Epithelial cell of esophagus (primary cell): ENCODE measurements around the gene THAP12.

Experiments used
- DNase-seq: peaks from one replicate; pipeline ENCODE4 v3.0.0; 2010; ENCODE audit warnings: low read depth
- H3K4me3 ChIP-seq: 2 replicates; pipeline ENCODE4 v1.5.1; 2011; ENCODE audit warnings: mild to moderate bottlenecking, low read length, control low read depth
- CTCF ChIP-seq: IDR thresholded peaks from 2 replicates; pipeline ENCODE4 v1.5.1; 2011; ENCODE audit warnings: low read depth, mild to moderate bottlenecking, low read length, control low read depth, inconsistent platforms; ENCODE audit not compliant: insufficient read depth; ENCODE audit errors: missing control alignments

THAP12 gene

GRCh38 chr11:76365038-76365679 lies 15.8 kb downstream of the THAP12 start:
- no peak overlapping the region for H3K4me3 ChIP-seq
- no peak for DNase-seq
- no peak for TF ChIP-seq CTCF

- no peak for TF ChIP-seq CTCF
- no peak for DNase-seq
Measured at GRCh38 chr11:76362716-76363115, 18.2 kb downstream of the THAP12 start.

GRCh38 chr11:76361776-76362175 lies 19.2 kb downstream of the THAP12 start:
- no peak for DNase-seq
- H3K4me3 ChIP-seq: no peak overlapping the region
- no peak for TF ChIP-seq CTCF

More at GRCh38 chr11:76362716-76363115, 18.2 kb downstream of the THAP12 start:
- H3K4me3 ChIP-seq: no peak overlapping the region

GRCh38 chr11:76361374-76361773 lies 19.6 kb downstream of the THAP12 start:
- H3K4me3 ChIP-seq: no peak overlapping the region
- no peak for DNase-seq
- no peak for TF ChIP-seq CTCF

- TF ChIP-seq CTCF: no peak
- no peak overlapping the region for H3K4me3 ChIP-seq
- no peak for DNase-seq
Measured at GRCh38 chr11:76355172-76355571, 25.8 kb downstream of the THAP12 start.

- no peak for TF ChIP-seq CTCF
- no peak for DNase-seq
- no peak overlapping the region for H3K4me3 ChIP-seq
Measured at GRCh38 chr11:76348348-76348747, 32.6 kb downstream of the THAP12 start.

- no peak overlapping the region for H3K4me3 ChIP-seq
- TF ChIP-seq CTCF: no peak
- DNase-seq: no peak
Measured at GRCh38 chr11:76347466-76347865, 33.5 kb downstream of the THAP12 start.
